GM12865 (cell line): ENCODE measurements around the gene TMCC3.
"Not testable (repeated sequence)": the region's sequence is repeated elsewhere in the genome, so short reads cannot be mapped to it uniquely, and the experiment has no call there.

ENCODE experiments used
- DNase-seq: peaks from one replicate; pipeline ENCODE4 v3.0.0; 2010; ENCODE audit warnings: low read depth
- H3K4me3 ChIP-seq: 2 replicates; pipeline ENCODE4 v1.5.1; 2011; ENCODE audit warnings: mild to moderate bottlenecking, low read depth, low read length, control low read depth
- CTCF ChIP-seq: IDR thresholded peaks from 2 replicates; pipeline ENCODE4 v1.5.1; 2011; ENCODE audit warnings: low read length, control low read depth, low read depth, inconsistent platforms; ENCODE audit not compliant: insufficient read depth; ENCODE audit errors: missing control alignments

The TMCC3 gene

GRCh38 chr12:94618995-94619695, 31.2 kb downstream of the TMCC3 start:
- H3K4me3 ChIP-seq: no peak overlapping the region
- no peak for DNase-seq
- no peak for TF ChIP-seq CTCF

DNA sequence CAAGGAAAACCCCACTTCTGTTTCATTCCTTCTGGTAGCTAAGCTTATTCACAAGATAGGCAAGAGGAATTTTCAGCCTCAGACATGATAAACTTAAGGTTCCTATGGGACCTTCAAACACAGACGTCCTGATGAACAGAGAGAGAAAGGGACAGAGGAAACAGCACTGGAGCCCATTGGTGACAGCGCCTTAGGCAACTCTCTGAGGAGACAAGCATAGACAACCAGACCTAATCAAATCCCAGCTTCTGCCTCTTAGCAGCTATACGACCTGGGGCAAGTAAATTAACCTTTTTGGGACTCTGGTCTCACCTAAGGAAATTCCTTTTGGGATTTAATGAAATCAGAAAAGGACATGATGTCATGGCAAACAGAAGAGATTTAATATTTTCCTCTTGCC, 33.3 kb downstream of the TMCC3 start:
- no peak for DNase-seq
- H3K4me3 ChIP-seq: no peak overlapping the region
- no peak for TF ChIP-seq CTCF

DNA sequence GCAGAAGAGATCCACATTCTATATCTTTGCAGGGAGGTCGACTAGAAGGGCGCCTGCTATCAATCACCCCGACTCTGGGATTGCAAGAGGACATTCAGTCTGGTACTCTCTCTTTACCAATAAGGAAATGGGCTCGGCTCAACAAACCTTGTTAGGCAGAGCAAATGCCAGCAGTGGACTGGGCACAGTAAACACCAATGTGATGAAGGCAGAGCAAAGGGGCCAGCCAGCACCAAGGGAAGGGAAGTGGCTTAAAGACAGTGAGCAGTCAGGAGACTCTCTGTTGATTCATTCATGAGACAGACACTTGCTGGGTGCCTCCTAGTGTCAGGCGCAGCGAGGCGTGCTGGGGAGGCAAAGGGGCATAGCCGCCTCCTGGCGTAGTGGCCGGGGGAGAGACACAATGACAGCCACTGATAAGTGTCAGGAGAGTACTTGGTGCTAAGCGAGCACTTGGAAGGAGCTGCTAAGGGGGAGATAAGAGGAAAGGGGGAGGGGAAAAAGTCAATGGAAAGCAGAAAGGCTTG, 34.1 kb downstream of the TMCC3 start:
- no peak overlapping the region for H3K4me3 ChIP-seq
- no peak for TF ChIP-seq CTCF
- no peak for DNase-seq

- TF ChIP-seq CTCF: no peak
- no peak for DNase-seq
These were observed 34.8 kb downstream of the TMCC3 start for GRCh38 chr12:94615260-94616181.

GRCh38 chr12:94614288-94614721, 36.1 kb downstream of the TMCC3 start:
- H3K4me3 ChIP-seq: no peak overlapping the region
- DNase-seq: no peak
- TF ChIP-seq CTCF: no peak

More at GRCh38 chr12:94615260-94616181, 34.8 kb downstream of the TMCC3 start:
- no peak overlapping the region for H3K4me3 ChIP-seq

- DNase-seq: no peak
- TF ChIP-seq CTCF: no peak
- H3K4me3 ChIP-seq: no peak overlapping the region
These were observed 40.4 kb downstream of the TMCC3 start for GRCh38 chr12:94609917-94610443.

- not testable (repeated sequence) for DNase-seq, H3K4me3 ChIP-seq
These were observed 43.5 kb downstream of the TMCC3 start for GRCh38 chr12:94606810-94607209.
